GM12874 (cell line): Measurements from ENCODE around the gene C1QTNF9B.

ENCODE experiments used
- CTCF ChIP-seq: IDR thresholded peaks from 2 replicates; pipeline ENCODE4 v1.5.1; 2011; ENCODE audit warnings: low read depth, mild to moderate bottlenecking, control low read depth, low read length, moderate library complexity; ENCODE audit not compliant: insufficient read depth

The C1QTNF9B gene

GRCh38 chr13:23888658-23889614 lies 8.4 kb downstream of the C1QTNF9B start, which contains the start of gene MIPEP:
MIPEP (minus strand) TSS chr13:23889400; CDS start chr13:23889320, 80 bp downstream.
- peak; percentile 82 for TF ChIP-seq CTCF

GRCh38 chr13:23883255-23883654 lies 14.0 kb downstream of the C1QTNF9B start:
- no peak for TF ChIP-seq CTCF

GRCh38 chr13:23877286-23877685 lies 20.0 kb downstream of the C1QTNF9B start:
- TF ChIP-seq CTCF = no peak

- peak; percentile 54 for TF ChIP-seq CTCF
These were observed 21.0 kb downstream of the C1QTNF9B start for GRCh38 chr13:23876265-23876664.

GRCh38 chr13:23871616-23872220 lies 25.6 kb downstream of the C1QTNF9B start:
- no peak for TF ChIP-seq CTCF

- 0 out of 2 replicates have a peak, but pooled peaks have one; percentile 5 for TF ChIP-seq CTCF
These were observed 26.8 kb downstream of the C1QTNF9B start for GRCh38 chr13:23870356-23871140.

- no peak for TF ChIP-seq CTCF
These were observed 28.8 kb downstream of the C1QTNF9B start for GRCh38 chr13:23868521-23868920.
